Mesenchymal stem cell (in vitro differentiated cells and primary cell): ENCODE results near the gene PLEKHB1.
A peak's percentile ranks its signal among the peaks of the same experiment; 100 is the strongest.

Experiments
- DNase-seq: peaks from one replicate; pipeline ENCODE4 v3.0.0-alpha.2; 2013
- H2AFZ ChIP-seq: one replicate; pipeline ENCODE4 v1.6.1; 2013; ENCODE audit warnings: low read depth, mild to moderate bottlenecking, control low read depth, inconsistent platforms, low read length, moderate library complexity
- H2AK5ac ChIP-seq: 2 replicates; pipeline ENCODE4 v1.6.1; 2013; ENCODE audit warnings: low read length, moderate library complexity, mild to moderate bottlenecking, inconsistent platforms; ENCODE audit not compliant: severe bottlenecking
- H2BK120ac ChIP-seq: one replicate; pipeline ENCODE4 v1.6.1; 2013; ENCODE audit warnings: low read depth, mild to moderate bottlenecking, inconsistent platforms, low read length, moderate library complexity
- H2BK12ac ChIP-seq, 2 experiments: one replicate each; pipeline ENCODE4 v1.6.1; 2013; ENCODE audit warnings: inconsistent platforms in 2 of 2, low read length in 2 of 2, mild to moderate bottlenecking in 2 of 2, moderate library complexity in 2 of 2, control low read depth in 1 of 2
- H2BK15ac ChIP-seq: one replicate; pipeline ENCODE4 v1.6.1; 2013; ENCODE audit warnings: mild to moderate bottlenecking, low read depth, inconsistent platforms; ENCODE audit not compliant: poor library complexity, severe bottlenecking
- H2BK5ac ChIP-seq: 2 replicates; pipeline ENCODE4 v1.6.1; 2013; ENCODE audit warnings: low read depth, mild to moderate bottlenecking, low read length, control low read depth, inconsistent platforms; ENCODE audit not compliant: poor library complexity, severe bottlenecking
- H3K14ac ChIP-seq, 2 experiments: one replicate each; pipeline ENCODE4 v1.6.1; 2013; ENCODE audit warnings: inconsistent platforms in 2 of 2, low read length in 2 of 2, control low read depth in 1 of 2, mild to moderate bottlenecking in 1 of 2, moderate library complexity in 1 of 2
- H3K18ac ChIP-seq, 2 experiments: one replicate each; pipeline ENCODE4 v1.6.1; 2013; ENCODE audit warnings: inconsistent platforms in 2 of 2, low read length in 2 of 2, control low read depth in 1 of 2, low read depth in 1 of 2, mild to moderate bottlenecking in 1 of 2
- H3K23ac ChIP-seq, 2 experiments: one replicate each; pipeline ENCODE4 v1.6.1; 2013; ENCODE audit warnings: inconsistent platforms in 2 of 2, low read length in 2 of 2, mild to moderate bottlenecking in 2 of 2, moderate library complexity in 2 of 2, control low read depth in 1 of 2
- H3K27ac ChIP-seq: 2 replicates; pipeline ENCODE4 v1.5.1; 2013; ENCODE audit warnings: mild to moderate bottlenecking, moderate library complexity, low read length, control low read depth, inconsistent platforms; ENCODE audit not compliant: poor library complexity, severe bottlenecking
- H3K27me3 ChIP-seq, 2 experiments: 2 replicates each; pipeline versions ENCODE4 v1.6.1 to v1.7.0; 2013; ENCODE audit warnings: low read length in 2 of 2, mild to moderate bottlenecking in 2 of 2, moderate library complexity in 2 of 2, control low read depth in 1 of 2, inconsistent platforms in 1 of 2; ENCODE audit not compliant: control insufficient read depth in 1 of 2, insufficient read depth in 1 of 2
- H3K36me3 ChIP-seq, 2 experiments: 2 replicates each; pipeline versions ENCODE4 v1.6.1 to v1.7.0; 2013; ENCODE audit warnings: low read length in 2 of 2, control low read depth in 1 of 2, inconsistent platforms in 1 of 2, low read depth in 1 of 2, mild to moderate bottlenecking in 1 of 2; ENCODE audit not compliant: insufficient read depth in 2 of 2, control insufficient read depth in 1 of 2
- H3K4ac ChIP-seq, 2 experiments: one replicate each; pipeline ENCODE4 v1.6.1; 2013; ENCODE audit warnings: inconsistent platforms in 2 of 2, low read length in 2 of 2, mild to moderate bottlenecking in 2 of 2, moderate library complexity in 2 of 2, control low read depth in 1 of 2, low read depth in 1 of 2
- H3K4me1 ChIP-seq: 2 replicates; pipeline ENCODE4 v1.6.1; 2013; ENCODE audit warnings: low read depth, low read length, control low read depth; ENCODE audit not compliant: control insufficient read depth, insufficient read depth
- H3K4me2 ChIP-seq: 2 replicates; pipeline ENCODE4 v1.6.1; 2013; ENCODE audit warnings: low read length, mild to moderate bottlenecking, inconsistent platforms; ENCODE audit not compliant: poor library complexity, severe bottlenecking
- H3K4me3 ChIP-seq, 2 experiments: 2 replicates each; pipeline versions ENCODE4 v1.5.1 to v1.7.0; 2013; ENCODE audit warnings: low read length in 2 of 2, mild to moderate bottlenecking in 2 of 2, control low read depth in 1 of 2, low read depth in 1 of 2; ENCODE audit not compliant: insufficient read depth in 1 of 2
- H3K79me1 ChIP-seq: replicated peaks from 2 replicates; pipeline ENCODE4 v1.6.1; 2013; ENCODE audit warnings: mild to moderate bottlenecking, control low read depth, low read length, inconsistent platforms; ENCODE audit not compliant: poor library complexity, severe bottlenecking
- H3K9ac ChIP-seq: 2 replicates; pipeline ENCODE4 v1.7.0; 2013; ENCODE audit warnings: mild to moderate bottlenecking, low read length, moderate library complexity
- H3K9me3 ChIP-seq: 2 replicates; pipeline ENCODE4 v1.7.0; 2013; ENCODE audit warnings: mild to moderate bottlenecking, low read length; ENCODE audit not compliant: control insufficient read depth
- H4K8ac ChIP-seq: one replicate; pipeline ENCODE4 v1.6.1; 2013; ENCODE audit warnings: inconsistent platforms, mild to moderate bottlenecking, low read length, moderate library complexity
- H4K91ac ChIP-seq: one replicate; pipeline ENCODE4 v1.6.1; 2013; ENCODE audit warnings: mild to moderate bottlenecking, low read length, inconsistent platforms
- WGBS: methylation state at CpG from one replicate; pipeline ENCODE4 v1.1.7; 2013; ENCODE audit warnings: mixed read lengths; 5-methylcytosine and 5-hydroxymethylcytosine counted together

PLEKHB1 gene

DNA sequence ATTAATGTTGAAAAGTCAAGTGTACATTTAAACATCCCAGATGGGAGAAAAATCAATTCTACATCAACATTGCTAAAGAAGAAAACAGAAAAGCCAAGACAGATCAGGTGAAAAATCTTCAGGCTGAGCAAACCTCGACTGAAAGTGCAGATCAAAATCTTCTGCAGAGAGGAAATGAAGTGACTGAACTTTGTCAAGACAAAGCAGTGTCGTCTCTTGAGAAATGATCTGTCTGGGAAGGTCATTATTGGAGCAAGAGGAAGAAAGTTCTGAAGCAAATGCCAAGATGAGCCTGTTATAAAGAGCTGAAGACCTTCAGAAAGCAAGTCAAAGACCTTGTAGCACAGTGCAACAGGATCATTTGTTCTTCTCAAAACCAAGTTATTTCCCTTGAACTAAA lies 5.8 kb upstream of the PLEKHB1 start:
- DNase-seq, result no peak
- Histone ChIP-seq H2AFZ (no peak overlapping the region), H3K14ac (no peak overlapping the region), H2BK5ac (no peak overlapping the region), H3K9me3 (no peaks in the 10 kb centered on the region), H3K4me1 (peaks cover 2% of the 10 kb centered on the region), H2AK5ac (no peak overlapping the region), H3K27ac (no peak overlapping the region), H4K8ac (no peak overlapping the region), H3K4ac (no peak overlapping the region), H3K18ac (no peak overlapping the region), H3K9ac (no peak overlapping the region), H3K4me3 (no peak overlapping the region), H3K4me2 (no peak overlapping the region), H3K36me3 (no peaks in the 10 kb centered on the region), H3K23ac (no peak overlapping the region), H2BK12ac (no peak overlapping the region), H3K27me3 (peaks cover 3 to 16% of the 10 kb centered on the region in 2 experiments), H2BK15ac (no peak overlapping the region), H2BK120ac (no peak overlapping the region), H4K91ac (no peak overlapping the region), H3K79me1 (no peaks in the 10 kb centered on the region)
- WGBS, result 51% methylated on average over 2 of the region's 2 CpGs

DNA sequence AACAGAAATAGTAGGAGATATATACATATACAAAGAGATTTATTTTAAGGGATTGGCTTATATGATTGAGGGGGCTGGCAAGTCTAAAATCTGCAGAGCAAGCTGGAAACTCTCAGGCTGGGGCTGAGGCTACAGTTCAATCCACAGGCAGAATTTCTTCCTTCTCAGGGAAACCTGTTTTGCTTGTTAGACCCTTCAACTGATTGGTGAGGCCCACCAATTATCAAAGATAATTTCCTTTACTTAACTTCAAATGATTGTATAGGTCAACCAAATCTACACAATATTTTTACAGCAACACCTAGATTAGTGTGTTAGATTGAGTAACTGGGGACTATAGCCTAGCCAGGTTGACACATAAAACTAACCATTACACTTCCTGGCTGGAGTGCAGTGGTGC lies 4.7 kb upstream of the PLEKHB1 start:
- no peak overlapping the region for H2BK5ac ChIP-seq
- no peak overlapping the region for H2BK15ac ChIP-seq
- H3K4me3 ChIP-seq, result no peak overlapping the region
- H3K79me1 ChIP-seq, result no peaks in the 10 kb centered on the region
- no peak for DNase-seq
- H3K14ac ChIP-seq, result no peak overlapping the region
- H3K4me1 ChIP-seq, result peaks cover 6% of the 10 kb centered on the region
- H3K9ac ChIP-seq, result no peak overlapping the region
- H4K91ac ChIP-seq, result no peak overlapping the region
- no peak overlapping the region for H3K4me2 ChIP-seq
- no peak overlapping the region for H2BK120ac ChIP-seq
- no peaks in the 10 kb centered on the region for H3K36me3 ChIP-seq
- H2AFZ ChIP-seq, result no peak overlapping the region
- H4K8ac ChIP-seq, result no peak overlapping the region
- no peak overlapping the region for H2AK5ac ChIP-seq
- H3K27ac ChIP-seq, result no peak overlapping the region
- H2BK12ac ChIP-seq, result no peak overlapping the region
- H3K18ac ChIP-seq, result no peak overlapping the region
- H3K4ac ChIP-seq, result no peak overlapping the region
- H3K9me3 ChIP-seq, result no peaks in the 10 kb centered on the region
- H3K27me3 ChIP-seq, result peaks cover 12 to 26% of the 10 kb centered on the region in 2 experiments
- no peak overlapping the region for H3K23ac ChIP-seq

DNA sequence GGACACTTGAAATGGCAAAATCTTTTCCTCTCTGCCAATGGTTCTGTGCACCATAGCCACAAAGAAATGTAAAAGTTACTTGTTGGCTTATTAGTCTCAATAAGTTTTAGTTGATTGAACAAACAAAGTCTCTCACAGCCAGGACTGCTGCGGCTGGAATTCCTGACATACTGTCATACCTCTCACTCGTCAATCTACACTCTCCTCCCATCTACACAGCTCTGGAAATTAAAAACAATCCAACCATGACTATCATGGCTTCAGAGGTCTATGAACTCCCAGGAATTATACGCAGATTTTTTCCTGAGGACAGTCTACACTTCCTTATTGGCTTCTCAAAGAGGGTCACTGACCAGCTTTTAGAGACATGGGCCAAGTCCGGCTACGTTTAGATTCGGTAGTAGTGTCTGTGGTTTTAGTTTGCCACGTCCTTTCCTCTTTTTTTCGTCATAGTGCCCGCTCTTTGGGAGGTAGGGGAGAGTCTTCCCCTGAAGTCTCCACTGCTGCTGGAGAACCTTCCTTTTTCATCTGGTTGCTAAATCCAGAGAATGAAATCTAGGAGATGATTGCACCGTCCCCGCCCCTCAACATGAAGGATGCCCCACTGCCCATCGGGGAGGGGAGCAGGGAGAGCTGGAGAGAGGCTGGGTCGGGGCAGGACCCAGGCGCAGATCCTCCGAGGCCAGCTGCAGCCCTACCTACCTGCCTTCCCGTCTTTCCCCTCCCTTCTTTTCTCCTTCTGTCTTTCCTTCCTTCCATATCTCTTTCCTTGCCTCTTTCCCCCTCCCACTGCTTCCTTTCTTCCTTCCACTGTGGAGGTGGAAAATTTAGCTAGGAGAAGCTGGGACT lies 1.0 kb upstream of the PLEKHB1 start:
- peak overlapping the region; percentile 58 for H3K9ac ChIP-seq
- peak overlapping the region in 1 of 2 experiments; percentile 58 for H3K4me3 ChIP-seq
- H3K4me1 ChIP-seq, result peaks cover 10% of the 10 kb centered on the region
- H3K14ac ChIP-seq, result no peak overlapping the region
- peak overlapping the region in 1 of 2 experiments; percentile 41 for H3K18ac ChIP-seq
- peaks cover 26 to 43% of the 10 kb centered on the region in 2 experiments for H3K27me3 ChIP-seq
- H3K27ac ChIP-seq, result no peak overlapping the region
- H3K9me3 ChIP-seq, result no peaks in the 10 kb centered on the region
- H3K36me3 ChIP-seq, result no peaks in the 10 kb centered on the region
- peak overlapping the region; percentile 92 for H2AFZ ChIP-seq
- H2BK12ac ChIP-seq, result peak overlapping the region in 1 of 2 experiments; percentile 33
- no peak overlapping the region for H2BK120ac ChIP-seq
- H3K23ac ChIP-seq, result no peak overlapping the region
- no peak overlapping the region for H2BK15ac ChIP-seq
- no peak overlapping the region for H2BK5ac ChIP-seq
- H2AK5ac ChIP-seq, result no peak overlapping the region
- no peak overlapping the region for H4K91ac ChIP-seq
- peak overlapping the region; percentile 47 for H4K8ac ChIP-seq
- H3K4me2 ChIP-seq, result no peak overlapping the region
- DNase-seq, result no peak
- WGBS, result 24% methylated on average over 13 of the region's 16 CpGs
- no peaks in the 10 kb centered on the region for H3K79me1 ChIP-seq
- no peak overlapping the region for H3K4ac ChIP-seq

DNA sequence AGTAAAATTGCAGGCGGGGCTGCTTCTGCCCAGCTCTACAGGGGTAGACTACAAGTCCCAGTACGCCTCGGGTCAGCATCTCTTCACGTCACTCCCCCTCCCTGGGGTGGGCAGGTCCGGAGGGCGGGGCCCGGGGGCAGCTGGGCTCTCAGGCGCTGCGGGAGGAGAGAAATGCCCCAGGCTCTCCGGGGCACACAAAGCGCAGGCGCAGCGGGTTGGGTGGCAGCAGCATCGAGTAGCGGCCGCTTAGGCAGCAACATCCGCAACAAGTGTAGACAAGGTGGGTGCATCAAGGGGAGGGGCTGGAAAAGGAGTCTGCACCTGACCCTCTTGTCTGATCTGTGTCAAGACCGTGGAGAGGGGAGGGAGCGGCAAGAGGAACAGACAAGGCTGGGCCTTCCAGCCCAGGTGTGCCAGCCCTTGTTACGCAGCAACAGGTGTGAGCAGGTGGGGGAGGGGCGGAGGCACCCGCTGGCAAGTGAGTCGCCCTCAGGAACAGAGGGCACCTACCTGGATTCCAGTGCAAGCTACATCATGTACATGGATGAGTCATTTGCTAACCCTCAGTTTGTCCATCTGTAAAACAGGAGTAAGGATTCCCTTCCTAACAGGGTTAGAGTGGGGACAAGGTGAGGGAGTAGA lies 1.2 kb downstream of the PLEKHB1 start:
- H3K27ac ChIP-seq, result no peak overlapping the region
- H3K4me1 ChIP-seq, result peaks cover 14% of the 10 kb centered on the region
- no peaks in the 10 kb centered on the region for H3K9me3 ChIP-seq
- H3K79me1 ChIP-seq, result no peaks in the 10 kb centered on the region
- H3K27me3 ChIP-seq, result peaks cover 25 to 51% of the 10 kb centered on the region in 2 experiments
- no peak overlapping the region for H2AK5ac ChIP-seq
- H3K4me3 ChIP-seq, result peak overlapping the region in 1 of 2 experiments; percentile 60
- no peak overlapping the region for H3K4ac ChIP-seq
- H2BK12ac ChIP-seq, result no peak overlapping the region
- H3K23ac ChIP-seq, result no peak overlapping the region
- 19% methylated on average over 18 of the region's 23 CpGs for WGBS
- no peak overlapping the region for H2AFZ ChIP-seq
- peak overlapping the region; percentile 30 for H3K9ac ChIP-seq
- H3K4me2 ChIP-seq, result peak overlapping the region; percentile 36
- no peak overlapping the region for H2BK120ac ChIP-seq
- no peak overlapping the region for H4K91ac ChIP-seq
- no peak overlapping the region for H2BK5ac ChIP-seq
- no peak overlapping the region for H3K18ac ChIP-seq
- no peak overlapping the region for H3K14ac ChIP-seq
- no peak overlapping the region for H4K8ac ChIP-seq
- H2BK15ac ChIP-seq, result no peak overlapping the region
- H3K36me3 ChIP-seq, result no peaks in the 10 kb centered on the region
- DNase-seq, result peak; percentile 80
